GM21367 (cell line): ENCODE data around the gene EFCAB12.
"Not testable (repeated sequence)": the region's sequence is repeated elsewhere in the genome, so short reads cannot be mapped to it uniquely, and the experiment has no call there.

Source experiments
- ATAC-seq: cut with Tn5 transposase; IDR thresholded peaks from one replicate; pipeline ENCODE4 v1.9.1; 2021; ENCODE audit not compliant: unreplicated experiment

EFCAB12 gene

DNA sequence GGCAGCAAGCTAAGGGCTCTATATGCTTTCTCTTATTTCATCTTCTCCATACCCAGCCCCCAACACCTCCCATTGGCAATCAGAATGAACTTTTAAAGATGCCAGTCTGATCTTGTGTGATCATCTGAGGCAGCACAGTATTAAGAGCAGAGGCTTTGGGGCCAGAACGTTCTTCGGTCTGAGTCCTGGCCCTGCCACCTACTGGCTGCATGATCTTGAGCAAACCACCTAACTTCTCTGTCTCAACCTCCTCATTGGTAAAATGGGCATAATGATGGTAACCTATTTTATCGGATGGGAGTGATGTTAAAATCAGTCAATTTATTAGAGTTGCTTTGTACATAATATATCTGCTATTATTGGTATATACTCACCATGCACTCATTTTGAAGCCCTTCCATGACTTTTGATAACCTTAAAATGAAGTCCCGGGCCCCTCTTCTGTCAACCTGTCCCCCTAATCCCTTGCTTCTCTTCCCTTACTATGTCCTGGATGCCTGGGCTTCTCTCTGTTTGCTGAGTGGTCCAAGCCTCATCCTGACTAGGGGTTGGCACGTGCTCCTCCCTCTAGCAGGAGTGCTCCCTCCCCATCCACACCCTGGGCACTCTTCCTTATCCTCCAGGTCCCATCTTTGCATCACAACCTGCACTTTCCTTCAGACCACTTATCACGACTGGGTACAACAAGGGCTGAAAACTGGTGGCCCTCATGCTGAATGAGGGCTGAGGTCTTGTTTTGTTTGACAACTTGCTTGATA is 6.3 kb downstream of the EFCAB12 start:
- ATAC-seq: no peak

GRCh38 chr3:129421236-129421883 is 7.1 kb downstream of the EFCAB12 start:
- ATAC-seq: no peak

DNA sequence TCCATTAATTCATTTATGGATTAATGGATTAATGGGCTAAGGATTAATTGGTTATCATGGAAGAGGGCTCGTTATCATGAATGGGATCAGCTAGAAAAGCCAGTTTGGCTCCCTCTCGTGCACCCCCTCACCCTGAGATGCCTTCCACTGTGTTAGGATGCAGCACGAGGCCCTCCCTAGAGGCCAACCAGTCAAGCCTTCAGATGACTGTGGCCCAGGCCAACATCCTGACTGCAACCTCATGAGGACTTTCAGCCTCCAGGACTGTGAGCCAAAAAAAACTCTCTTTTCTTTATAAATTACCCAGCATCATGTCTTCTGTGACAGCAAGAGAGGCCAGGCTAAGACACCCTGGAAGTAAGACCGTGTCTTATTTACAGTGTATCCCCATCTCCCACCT is 9.0 kb downstream of the EFCAB12 start:
- no peak for ATAC-seq

DNA sequence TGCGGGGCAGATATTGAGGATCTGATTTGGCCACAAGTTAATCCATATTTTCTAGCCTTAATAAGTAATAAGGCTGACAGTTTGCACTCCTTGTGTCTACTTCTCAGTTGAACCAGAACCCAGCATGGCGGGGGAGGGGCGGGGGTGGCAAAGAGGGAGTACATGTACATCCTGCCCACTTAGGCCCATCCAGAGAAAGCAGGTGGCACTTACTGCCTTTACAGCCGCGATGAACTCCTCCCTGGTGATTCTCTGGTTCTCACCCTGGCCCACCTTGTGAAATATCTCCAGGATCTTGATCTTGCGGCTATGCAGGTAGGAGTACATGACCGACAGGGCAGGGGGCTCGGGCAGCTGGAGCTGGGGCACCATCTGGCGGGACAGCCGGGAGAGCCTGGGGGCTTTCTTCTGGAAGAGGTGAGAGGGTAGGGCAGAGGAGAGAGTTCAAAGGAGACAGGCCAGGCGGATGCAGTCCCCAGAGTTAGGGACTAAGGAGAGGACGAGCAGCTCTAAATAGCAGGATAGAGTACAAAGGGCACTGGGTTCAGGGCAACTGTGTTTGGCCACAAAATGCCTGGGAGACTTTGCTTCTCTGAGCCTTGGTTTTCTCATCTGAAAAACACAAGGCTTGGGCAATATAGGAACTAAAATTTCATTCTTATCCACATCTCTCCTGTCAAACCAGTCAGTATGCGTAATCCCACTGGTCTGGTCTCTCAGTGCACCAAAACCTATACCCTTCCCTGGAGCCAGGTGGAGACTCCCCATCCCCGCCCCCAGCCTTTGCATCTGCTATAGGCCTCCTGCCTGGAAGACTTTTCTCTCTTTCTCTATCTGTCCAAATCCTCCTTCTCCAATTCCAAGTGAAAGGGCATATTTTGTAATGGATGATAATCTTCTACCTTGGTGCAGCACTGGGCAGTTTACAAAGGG is 10.1 kb downstream of the EFCAB12 start:
- no peak for ATAC-seq

DNA sequence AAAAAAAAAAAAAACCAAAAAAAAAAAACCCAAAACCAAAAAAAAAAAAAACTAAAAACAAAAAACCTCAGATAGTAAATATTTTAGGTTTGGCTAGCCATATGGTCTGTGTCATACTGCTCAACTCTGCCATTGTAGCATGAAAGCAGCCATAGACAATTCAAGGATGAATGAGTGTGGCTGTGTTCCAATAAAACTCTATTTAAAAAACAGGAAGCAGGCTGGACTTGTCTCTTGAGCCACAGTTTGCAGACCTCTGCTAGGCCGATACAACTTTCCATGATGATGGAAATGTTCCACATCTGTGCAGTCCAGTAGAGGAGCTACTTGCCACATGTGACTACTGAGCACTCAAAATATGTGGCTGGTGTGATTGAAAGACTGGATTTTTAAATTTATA is 11.1 kb downstream of the EFCAB12 start:
- no peak for ATAC-seq

- no peak for ATAC-seq
Measured at GRCh38 chr3:129416415-129416814, 12.0 kb downstream of the EFCAB12 start.

DNA sequence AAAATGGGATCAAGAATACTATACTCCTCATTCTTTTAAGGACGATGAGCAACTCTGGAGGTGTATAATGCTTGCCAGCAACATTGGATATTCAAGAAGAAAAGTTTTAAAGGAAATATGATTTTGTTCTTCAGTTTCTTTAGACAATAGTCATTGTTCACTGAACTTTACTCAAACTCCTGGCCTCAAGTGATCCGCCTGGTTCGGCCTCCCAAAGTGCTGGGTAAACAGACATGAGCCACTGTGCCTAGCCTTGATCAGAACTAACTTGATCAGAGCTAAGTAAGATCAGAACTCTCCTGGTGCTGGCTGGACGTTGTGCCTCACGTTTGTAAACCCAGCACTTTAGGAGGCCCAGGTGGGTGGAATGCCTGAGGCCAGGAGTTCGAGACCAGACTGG is 12.6 kb downstream of the EFCAB12 start:
- ATAC-seq: no peak

- no peak for ATAC-seq
Measured at GRCh38 chr3:129415378-129415777, 13.1 kb downstream of the EFCAB12 start.

DNA sequence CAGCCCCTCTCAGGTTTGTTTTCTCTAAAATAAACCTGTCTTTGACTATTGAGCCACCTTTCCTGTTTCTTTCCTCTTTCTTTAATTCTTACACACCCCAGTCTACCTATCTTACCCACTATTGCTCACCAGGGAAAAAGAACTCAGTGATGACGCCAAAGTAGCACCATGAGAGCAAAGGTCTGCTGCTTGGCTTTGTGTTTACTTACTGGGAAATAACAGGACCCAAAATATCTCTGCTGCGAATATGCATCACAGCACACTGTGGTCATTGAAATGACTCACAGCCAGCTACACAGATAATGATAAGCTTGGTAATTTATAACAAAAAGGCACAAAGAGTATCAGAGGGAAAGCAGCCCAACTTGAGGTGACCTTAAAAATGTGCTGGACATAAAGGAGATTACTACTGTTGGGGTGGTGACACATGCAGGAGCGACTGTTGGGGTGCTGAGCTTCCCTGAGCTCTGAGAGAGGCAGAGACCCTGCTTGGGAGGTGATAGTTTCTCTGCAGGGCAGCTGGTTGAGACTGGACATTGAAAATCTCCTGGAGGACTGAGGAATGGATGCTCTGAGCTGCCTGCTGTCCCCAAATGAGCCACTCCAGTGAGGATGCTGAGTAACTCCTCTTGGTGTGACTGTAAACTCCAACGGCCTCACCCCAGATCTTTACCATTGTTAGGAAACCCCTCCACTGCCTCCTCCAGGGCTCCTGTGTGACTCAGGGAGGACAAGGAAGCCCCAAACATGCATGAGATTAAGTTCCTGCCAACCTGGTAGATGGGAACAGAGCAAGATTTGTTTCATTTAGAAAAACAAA is 14.5 kb downstream of the EFCAB12 start:
- peak; percentile 65 for ATAC-seq

DNA sequence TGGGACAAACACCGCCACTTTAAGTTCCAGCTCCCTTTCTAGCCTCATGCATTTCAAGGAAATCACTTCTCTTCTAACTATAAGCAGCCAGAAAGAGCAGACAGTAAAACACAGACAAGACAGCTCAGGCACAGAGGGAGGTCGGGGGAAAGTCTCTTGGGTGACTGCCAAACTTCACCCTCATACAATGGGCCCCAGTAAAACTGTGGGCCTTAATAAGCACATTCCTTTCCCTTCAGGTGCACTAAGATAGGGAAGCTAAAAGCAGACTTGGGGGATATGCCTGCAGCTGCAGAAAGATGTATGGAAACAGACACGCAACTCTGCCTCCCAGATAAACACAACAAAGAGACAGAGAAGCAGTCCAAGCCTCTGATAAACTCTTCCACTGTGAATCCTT is 15.2 kb downstream of the EFCAB12 start:
- ATAC-seq: not testable (repeated sequence)

GRCh38 chr3:129412542-129413198 is 15.8 kb downstream of the EFCAB12 start:
- ATAC-seq: no peak

DNA sequence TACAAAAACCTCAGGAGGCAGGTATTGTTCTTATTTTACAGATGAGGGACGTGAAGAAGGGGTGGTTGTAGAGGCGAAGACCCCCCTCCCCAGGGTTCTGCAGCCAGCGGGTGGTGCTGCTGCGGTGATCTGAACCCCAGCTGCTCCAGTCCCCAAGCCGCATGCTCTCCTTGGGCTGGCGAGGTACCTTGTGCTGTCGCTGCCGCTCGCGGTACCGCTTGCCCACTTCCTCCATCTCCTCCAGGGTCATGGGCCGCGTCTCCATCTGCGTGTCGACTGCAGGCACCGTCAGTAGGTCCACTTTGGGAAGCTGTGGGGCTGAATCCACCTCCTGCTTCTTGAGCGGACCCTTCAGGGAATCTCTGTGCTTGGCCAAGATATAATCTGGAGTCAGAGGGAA is 17.5 kb downstream of the EFCAB12 start:
- ATAC-seq: no peak

DNA sequence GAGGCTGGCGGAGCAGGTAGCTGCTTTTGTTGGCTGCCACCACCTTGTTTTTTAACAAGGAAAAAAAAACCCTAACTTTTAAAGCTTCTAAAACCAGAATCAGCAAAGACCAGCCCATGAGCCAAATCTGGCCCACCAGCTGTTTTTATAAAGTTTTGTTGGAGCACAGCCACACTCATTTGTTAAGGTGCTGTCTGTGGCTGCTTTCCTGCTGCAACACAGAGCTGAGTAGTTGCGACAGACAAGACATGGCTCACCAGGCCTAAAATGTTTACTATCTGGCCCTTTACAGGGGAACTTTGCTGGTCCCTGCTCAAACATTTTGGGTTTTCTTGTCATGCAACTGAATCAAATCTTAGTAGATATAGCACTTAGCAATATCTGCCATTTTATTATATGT is 18.9 kb downstream of the EFCAB12 start:
- ATAC-seq: no peak

- ATAC-seq: no peak
Measured at GRCh38 chr3:129404610-129405009, 23.8 kb downstream of the EFCAB12 start.

DNA sequence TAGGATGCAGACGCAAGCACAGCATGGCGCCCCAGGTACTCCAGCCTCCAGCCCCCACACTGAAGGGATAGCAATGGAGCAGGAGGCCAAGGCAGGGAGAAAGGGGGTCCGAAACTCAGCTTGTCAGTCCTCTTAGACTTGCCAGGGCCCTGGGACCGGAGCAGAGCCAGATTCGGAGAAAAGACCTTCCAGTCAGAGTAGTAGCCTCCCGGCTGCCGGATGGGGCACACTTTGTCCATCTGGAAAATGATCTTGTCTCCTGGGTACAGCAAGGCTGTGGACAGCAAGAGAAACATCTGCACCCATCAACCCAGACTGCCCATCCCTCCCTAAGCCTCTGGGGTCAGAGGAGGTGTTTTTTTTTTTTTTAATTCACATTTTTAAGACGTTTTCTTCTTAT is 24.3 kb downstream of the EFCAB12 start:
- ATAC-seq: no peak

- ATAC-seq: no peak
Measured at GRCh38 chr3:129403450-129403849, 25.0 kb downstream of the EFCAB12 start.

DNA sequence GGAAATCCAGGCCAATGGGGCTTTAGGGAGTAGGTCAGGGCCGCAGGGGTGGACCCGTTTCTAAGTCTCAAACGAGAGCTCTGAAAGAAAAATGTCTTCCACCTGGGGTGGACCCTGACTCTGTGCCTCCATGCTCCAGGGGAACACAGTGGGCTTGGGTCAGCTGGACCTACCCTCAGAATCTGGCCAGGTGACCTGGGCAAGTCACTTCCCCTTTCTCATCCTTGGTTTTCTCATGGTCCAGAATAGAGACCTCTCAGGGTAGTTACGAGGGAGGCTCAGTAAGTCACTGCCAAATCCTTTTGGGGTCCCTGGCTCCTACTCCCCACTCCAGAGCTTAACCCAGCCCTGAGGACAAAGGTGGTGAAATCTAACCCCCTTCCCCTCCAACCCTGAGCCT is 25.8 kb downstream of the EFCAB12 start:
- no peak for ATAC-seq

DNA sequence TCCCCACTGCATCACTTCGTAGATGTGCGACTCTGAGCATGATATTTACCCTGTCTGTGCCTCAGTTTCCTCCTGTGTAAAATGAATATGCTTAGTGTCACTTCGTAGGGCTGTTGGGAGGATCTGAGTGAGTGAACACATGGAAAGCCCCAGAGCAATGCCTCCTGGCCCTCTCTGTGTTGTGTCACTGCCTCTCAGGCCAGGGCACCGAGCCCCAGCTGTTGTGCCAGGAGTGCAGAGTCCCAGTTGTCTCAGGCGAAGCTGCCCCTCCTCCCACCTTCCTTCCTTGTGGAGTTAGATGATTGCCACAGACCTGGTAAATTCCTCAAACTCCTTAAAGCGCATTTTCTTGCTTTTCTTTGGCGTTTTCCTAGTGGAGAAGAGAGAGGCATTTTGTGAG is 26.2 kb downstream of the EFCAB12 start:
- no peak for ATAC-seq

GRCh38 chr3:129399895-129400357 is 28.5 kb downstream of the EFCAB12 start:
- peak; percentile 24 for ATAC-seq
